HG03571 (cell line): ENCODE data around the gene AIG1.
"Not testable (repeated sequence)": the region's sequence is repeated elsewhere in the genome, so short reads cannot be mapped to it uniquely, and the experiment has no call there.

ENCODE experiments used
- ATAC-seq: cut with Tn5 transposase; IDR thresholded peaks from one replicate; pipeline ENCODE4 v1.9.1; 2021; ENCODE audit not compliant: unreplicated experiment

The AIG1 gene

GRCh38 chr6:143313163-143313562 lies 252.5 kb downstream of the AIG1 start:
- ATAC-seq, result no peak

DNA sequence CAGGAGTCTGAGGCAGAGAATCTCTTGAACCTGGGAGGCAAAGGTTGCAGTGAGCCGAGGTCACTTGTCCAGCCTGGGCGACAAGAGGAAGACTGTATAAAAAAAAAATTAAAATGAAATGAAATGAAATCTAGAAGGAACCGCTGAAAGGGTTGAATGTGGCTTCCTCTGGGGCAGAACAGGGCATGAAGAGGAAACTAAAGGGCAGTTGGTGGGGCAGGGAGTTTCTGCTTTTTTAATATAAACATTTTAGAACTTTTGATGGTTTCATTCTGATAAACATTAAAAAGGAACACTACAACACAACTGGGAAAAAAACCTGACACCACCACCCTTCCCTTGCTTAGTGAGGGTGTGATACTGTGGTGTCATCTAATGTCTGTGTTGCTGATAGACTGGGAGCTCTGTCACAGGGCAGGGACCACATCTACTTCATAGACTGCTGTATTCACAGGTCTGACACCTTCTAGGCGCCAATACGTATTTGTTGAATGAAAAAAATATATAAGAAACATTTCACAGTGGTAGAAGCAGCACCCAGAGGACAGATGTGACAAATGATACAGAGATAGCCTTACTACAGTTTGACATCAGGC lies 260.9 kb downstream of the AIG1 start:
- no peak for ATAC-seq

DNA sequence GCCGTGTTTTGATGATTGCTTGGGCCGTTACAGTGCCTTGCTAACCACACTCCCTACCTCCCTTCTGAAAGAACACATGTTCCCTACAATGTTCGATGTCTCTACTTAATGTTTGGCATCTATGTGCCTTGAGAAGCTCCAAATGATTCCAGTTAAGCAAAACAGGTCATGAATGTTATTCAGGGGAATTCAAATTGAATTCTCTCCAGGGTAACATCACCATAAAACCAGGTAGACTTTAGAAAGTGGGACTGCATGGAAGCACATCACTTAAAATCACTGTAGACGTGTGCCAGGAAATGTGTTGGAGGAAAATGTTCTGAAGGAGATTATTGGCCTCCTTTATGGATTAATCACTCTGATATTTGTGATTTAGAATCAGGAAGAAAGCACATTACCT lies 261.7 kb downstream of the AIG1 start:
- ATAC-seq, result no peak

- ATAC-seq, result no peak
Measured at GRCh38 chr6:143323729-143324470, 263.2 kb downstream of the AIG1 start.

DNA sequence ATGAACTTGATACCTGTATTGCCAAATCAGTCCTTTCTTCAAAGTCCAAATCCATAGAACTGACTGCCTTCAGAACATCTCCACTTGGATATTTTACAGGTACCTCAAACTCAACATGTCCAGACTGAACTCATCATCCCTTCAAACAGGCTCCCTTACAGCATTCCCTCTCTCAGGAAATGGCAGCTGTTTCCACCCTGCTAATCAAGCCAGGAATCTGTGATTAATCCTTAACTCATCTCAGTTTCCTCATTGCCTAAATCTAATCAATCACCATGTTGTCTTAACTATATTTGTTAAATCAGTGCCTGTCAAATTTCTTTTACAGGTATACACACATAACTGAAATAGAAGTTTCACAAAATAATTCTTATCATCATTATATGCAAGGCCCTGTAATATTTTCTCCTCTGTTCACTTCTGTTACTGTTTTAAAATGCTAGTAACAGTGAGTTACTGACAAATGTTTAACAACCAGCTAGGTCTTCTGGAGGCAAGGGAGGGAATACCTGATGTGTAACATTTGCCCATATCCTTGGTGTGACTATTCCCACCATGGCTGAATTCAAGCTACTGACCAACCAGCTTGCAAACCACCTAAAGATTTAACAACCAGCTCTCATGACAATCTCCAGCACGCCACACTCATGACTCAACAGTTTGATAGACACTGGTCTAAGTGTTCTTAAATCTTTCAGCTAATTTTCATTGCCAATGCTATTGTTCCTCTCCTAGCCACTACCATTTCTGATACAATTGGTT lies 264.9 kb downstream of the AIG1 start:
- ATAC-seq, result no peak

DNA sequence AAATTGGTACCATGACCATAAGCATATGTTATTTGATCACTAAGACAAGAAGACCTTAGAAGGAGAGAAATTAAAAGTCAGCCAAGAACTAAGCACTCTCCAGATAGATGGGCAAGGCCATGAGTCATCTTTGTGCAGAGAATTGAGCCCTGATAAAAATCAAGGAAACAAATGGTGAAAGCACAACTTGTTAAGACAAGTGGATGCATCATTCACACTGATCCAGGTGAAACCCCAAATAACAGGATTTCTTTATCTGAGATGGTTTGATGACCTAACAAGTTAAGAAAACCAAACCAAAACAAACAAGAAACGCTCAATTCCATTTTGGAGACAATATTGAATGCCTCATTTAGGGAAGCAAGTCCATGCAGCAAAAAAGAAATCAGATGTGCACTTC lies 268.2 kb downstream of the AIG1 start:
- ATAC-seq, result no peak

GRCh38 chr6:143329323-143329722 lies 268.6 kb downstream of the AIG1 start:
- ATAC-seq, result no peak

- ATAC-seq, result no peak
Measured at GRCh38 chr6:143331362-143331761, 270.7 kb downstream of the AIG1 start.

DNA sequence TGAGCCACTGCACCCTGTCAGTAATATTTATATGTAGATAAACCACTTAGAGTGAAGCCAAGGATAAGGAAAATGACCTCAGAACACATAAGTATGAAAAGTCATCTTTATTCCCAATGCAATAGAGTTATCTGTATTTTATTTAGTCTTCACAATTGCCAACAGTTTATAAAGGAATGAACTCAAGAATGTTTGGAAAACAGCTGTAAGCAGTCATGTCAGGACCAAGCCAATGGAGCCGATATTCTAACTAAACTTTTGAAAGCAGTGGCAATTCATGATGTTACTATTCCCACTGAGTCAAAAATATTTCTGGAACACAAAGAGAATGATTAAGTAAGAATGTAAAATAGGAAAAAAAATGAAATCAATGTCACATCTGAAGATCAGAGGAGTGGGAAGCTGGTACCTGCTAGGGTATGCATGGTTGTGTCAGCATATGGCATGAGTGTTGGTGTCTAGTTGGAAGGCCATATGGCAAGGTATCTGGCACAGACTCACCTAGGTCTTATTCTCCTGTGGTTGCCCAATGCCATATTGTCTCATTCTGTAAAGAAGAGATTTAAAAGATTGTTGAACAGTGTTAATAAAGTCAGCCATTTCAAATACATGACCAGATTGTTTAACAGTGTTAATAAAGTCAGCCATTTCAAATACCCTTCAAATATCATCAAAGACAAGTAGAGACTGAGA lies 271.6 kb downstream of the AIG1 start:
- ATAC-seq, result no peak

DNA sequence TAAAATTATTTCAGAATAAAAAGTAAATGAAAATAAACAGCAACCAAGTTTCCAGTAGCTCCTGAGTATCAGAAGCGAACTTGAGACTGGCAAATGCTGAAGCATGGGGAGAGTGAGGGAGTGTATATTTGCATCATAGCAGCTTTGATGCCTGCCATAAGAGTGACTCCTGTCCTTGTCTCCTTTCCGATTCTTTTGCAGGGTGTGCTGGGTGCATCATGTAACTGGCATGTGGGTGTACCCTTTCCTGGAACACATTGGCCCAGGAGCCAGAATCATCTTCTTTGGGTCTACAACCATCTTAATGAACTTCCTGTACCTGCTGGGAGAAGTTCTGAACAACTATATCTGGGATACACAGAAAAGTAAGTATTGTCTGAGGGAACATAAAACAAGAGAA lies 272.4 kb downstream of the AIG1 start:
- no peak for ATAC-seq

DNA sequence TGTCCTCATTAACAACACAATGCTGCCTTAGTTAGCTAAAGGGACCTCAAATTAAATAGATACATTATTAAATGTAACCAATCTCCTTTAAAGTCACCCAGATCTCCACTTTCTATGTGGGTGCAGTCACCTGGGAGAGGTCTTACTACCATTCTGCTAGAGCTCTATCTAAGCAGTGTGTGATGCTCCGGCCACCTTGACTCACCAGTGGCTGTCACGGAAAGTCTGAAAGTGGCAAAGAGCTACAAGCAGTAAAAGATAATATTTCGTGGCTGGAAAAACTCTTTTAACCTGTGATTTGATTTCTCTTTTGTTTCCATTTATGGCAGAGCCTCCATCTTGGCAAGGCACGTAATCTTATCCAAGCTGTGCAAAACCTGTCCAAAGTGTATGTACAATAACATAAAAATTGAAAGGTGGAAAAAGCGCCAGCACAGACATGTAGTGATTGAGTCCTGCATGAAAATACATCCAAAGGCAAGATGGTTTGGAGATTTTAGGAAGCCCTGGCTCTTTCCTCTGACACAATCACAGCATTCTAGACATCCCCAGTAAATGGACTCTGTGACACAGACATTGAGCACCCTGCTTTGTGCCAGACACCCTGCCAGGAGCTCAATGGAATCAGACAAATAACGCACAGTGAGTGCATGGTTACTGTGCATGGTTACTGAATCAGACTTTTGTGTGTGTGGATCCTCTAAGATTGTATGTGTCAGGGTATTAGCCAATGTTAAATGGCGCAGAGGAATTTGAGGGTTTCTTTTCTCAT lies 273.2 kb downstream of the AIG1 start:
- no peak for ATAC-seq

- ATAC-seq, result no peak
Measured at GRCh38 chr6:143335865-143336264, 275.2 kb downstream of the AIG1 start.

DNA sequence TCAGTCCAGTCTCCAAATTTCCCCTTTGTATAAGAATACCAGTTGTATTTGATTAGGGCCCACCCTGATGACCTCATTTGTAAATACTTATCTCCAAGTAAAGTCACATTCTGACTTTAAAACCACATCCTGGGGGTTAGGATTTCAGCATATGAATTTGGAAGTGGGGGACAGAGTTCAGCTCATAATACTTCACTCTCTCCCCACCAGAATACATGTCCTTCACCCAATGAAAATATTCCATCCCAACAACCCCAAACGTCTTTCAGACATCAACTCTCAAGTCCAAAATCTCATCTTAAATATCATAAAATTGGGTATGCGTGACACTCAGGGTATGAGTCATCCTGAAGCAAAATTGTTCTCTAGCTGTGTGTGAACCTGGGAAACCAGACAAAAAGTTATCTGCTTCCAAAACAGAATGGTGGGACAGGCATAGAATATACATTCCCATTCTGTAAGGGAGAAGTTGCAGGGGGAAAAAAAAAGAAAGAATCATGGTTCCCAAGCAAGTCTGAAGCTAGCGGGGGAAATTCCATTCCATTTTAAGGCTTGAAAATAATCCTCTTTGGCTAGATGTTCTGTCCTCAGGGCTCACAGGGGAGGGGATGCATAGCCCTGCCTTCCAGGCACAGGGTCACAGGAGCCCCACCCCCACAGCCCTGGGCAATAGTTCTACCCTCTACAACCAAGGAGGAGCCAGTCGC lies 275.9 kb downstream of the AIG1 start:
- ATAC-seq, result no peak

- ATAC-seq, result peak; percentile 66
Measured at GRCh38 chr6:143337201-143337949, 276.7 kb downstream of the AIG1 start.

DNA sequence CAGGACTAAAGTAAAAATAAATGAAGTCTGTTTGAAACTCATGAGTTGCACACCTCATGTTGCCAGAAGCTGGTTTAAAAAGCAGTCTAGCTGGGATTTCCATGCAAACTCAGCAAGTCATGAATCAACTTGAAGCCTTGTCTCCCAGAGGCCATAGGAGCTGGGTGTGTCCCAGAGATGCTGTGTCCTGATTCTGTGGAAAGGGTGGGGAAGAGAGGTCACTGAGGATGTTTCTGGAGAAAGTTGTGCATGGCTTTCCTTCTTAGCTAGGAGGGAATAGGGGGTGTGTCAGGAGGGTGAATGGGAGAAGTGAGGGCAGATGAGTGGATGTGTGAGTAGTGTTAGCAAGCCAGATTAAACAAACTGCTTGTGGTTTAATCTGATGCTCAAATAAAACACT lies 278.5 kb downstream of the AIG1 start:
- no peak for ATAC-seq

DNA sequence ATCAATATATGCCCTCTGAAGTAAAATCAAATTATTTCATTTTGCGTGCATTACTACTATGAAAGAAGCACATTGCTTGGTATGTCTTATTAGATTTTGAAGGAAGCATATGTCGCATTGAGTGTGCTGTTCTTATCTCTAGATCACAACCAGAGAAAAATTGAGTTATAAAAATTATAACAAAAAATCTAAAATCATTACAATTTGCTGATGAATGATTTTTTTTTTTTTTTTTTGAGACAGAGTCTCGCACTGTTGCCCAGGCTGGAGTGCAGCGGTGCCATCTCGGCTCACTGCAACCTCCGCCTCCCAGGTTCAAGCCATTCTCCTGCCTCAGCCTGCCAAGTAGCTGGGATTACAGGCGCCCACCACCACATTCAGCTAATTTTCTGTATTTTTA lies 284.8 kb downstream of the AIG1 start:
- ATAC-seq, result not testable (repeated sequence)

GRCh38 chr6:143346004-143346403 lies 285.3 kb downstream of the AIG1 start:
- ATAC-seq, result no peak

GRCh38 chr6:143348531-143348930 lies 287.8 kb downstream of the AIG1 start:
- no peak for ATAC-seq

DNA sequence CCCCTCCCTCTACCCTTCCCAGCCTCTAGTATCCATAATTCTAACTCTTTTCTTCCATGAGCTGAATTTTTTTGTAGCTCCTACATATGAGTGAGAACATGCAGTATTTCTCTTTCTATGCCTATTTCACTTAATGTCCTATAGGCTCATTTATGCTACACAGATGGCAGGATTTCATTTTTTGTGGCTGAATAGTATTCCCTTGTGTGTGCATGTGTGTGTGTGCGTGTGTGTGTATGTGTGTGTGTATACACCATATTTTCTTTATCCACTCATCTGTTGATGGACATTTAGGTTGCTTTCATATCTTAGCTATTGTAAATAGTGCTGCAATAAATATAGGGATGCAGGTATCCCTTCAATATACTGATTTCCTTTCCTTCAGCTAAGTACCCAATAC lies 288.8 kb downstream of the AIG1 start:
- no peak for ATAC-seq
